K562 (cell line): ENCODE measurements around the gene NUDT12. TPM values are rescaled to one million over a fixed set of nuclear protein-coding genes. Genes with fewer than 3 reads are reported as not detected.

Source experiments
- ATAC-seq: fragments of 200-7000 bp; cut with Tn5 transposase; 3 replicates; pipeline ENCODE4 v1.9.1; 2020; ENCODE audit warnings: moderate library complexity
- BruUV-seq: library from RNA; stranded (reverse); fragments of 400-500 nt; replicated peaks from 2 replicates; lab custom pipeline; 2021; lab: Mats Ljungman, UMichigan
- CTCF ChIA-PET: fragments of 300-600 bp; formaldehyde crosslinking; extraction: SDS; loops from one replicate; lab custom pipeline; 2021; ENCODE audit warnings: low intra/inter-chr PET ratio; lab: Yijun Ruan, JAX
- POLR2A ChIA-PET: fragments of 300-600, 350-650 bp; sonication (Branson Sonifier 250); formaldehyde crosslinking; extraction: SDS; loops from one replicate; lab custom pipeline; 2021; ENCODE audit warnings: antibody characterized with exemption, inconsistent platforms; lab: Yijun Ruan, JAX
- DNase-seq, 4 experiments: peaks; one replicate each; pipeline versions ENCODE4 v3.0.0 to v3.0.0-alpha.2; 2011 to 2018; ENCODE audit warnings: low spot score in 3 of 4, mixed read lengths in 3 of 4; ENCODE audit errors: extremely low read depth in 1 of 4
- FAIRE-seq: peaks from 2 replicates; lab custom pipeline; 2011; peaks lifted over from hg19 to GRCh38; lab: Jason Lieb, UNC
- H2AFZ ChIP-seq: 2 replicates; pipeline ENCODE4 v1.6.0; 2011; ENCODE audit warnings: low read depth, low read length, control low read depth, inconsistent platforms
- H3K27ac ChIP-seq: fragments of 200-600 bp; 3 replicates; pipeline ENCODE4 v1.8.0; 2011; ENCODE audit warnings: low read depth, mild to moderate bottlenecking, control low read depth, inconsistent platforms, low read length, moderate library complexity, mixed read lengths; ENCODE audit errors: extremely low read depth
- H3K27me3 ChIP-seq, 2 experiments: fragments of 300-600 bp in 1 of 2; 2 replicates in 1 of 2; 3 replicates in 1 of 2; pipeline versions ENCODE4 v1.6.0 to v1.8.0; 2011; ENCODE audit warnings: inconsistent platforms in 2 of 2, low read length in 2 of 2, mild to moderate bottlenecking in 1 of 2, mixed read lengths in 1 of 2, moderate library complexity in 1 of 2; ENCODE audit not compliant: control insufficient read depth in 2 of 2, insufficient read depth in 2 of 2
- H3K36me3 ChIP-seq: fragments of 300-600 bp; 3 replicates; pipeline ENCODE4 v1.8.0; 2011; ENCODE audit warnings: mild to moderate bottlenecking, low read length, inconsistent platforms; ENCODE audit not compliant: control insufficient read depth, insufficient read depth
- H3K4me1 ChIP-seq, 2 experiments: fragments of 200-600 bp in 1 of 2; replicated peaks in 1 of 2; 2 replicates in 1 of 2; 3 replicates in 1 of 2; pipeline versions ENCODE4 v1.5.1 to v1.8.0; 2011; ENCODE audit warnings: inconsistent platforms in 2 of 2, low read length in 2 of 2, mild to moderate bottlenecking in 1 of 2, mixed read lengths in 1 of 2, moderate library complexity in 1 of 2; ENCODE audit not compliant: control insufficient read depth in 2 of 2, insufficient read depth in 2 of 2
- H3K4me2 ChIP-seq: 2 replicates; pipeline ENCODE4 v1.6.1; 2011; ENCODE audit warnings: low read length, control low read depth, inconsistent platforms, mixed read lengths; ENCODE audit not compliant: insufficient read depth
- H3K4me3 ChIP-seq: fragments of 200-600 bp; sonication (generic), shearing (Covaris generic); 2 replicates; pipeline ENCODE4 v1.5.1; 2016; ENCODE audit warnings: control low read depth, inconsistent platforms
- H3K79me2 ChIP-seq: fragments of 200-600 bp; 3 replicates; pipeline ENCODE4 v1.8.0; 2011; ENCODE audit warnings: low read length, inconsistent platforms; ENCODE audit not compliant: control insufficient read depth, insufficient read depth
- H3K9ac ChIP-seq, 2 experiments: 2 replicates each; pipeline versions ENCODE4 v1.6.0 to v1.6.1; 2011; ENCODE audit warnings: low read depth in 2 of 2, low read length in 2 of 2, control low read depth in 1 of 2, inconsistent platforms in 1 of 2, mild to moderate bottlenecking in 1 of 2, mixed read lengths in 1 of 2; ENCODE audit not compliant: insufficient read depth in 1 of 2
- H3K9me1 ChIP-seq: one replicate; pipeline ENCODE4 v1.6.0; 2011; ENCODE audit warnings: inconsistent platforms, mild to moderate bottlenecking, low read length, moderate library complexity; ENCODE audit not compliant: control insufficient read depth, insufficient read depth
- H3K9me3 ChIP-seq: replicated peaks from 2 replicates; pipeline ENCODE4 v1.5.1; 2011; ENCODE audit warnings: low read depth, low read length, inconsistent platforms; ENCODE audit not compliant: control insufficient read depth, insufficient read depth
- H4K20me1 ChIP-seq: replicated peaks from 2 replicates; pipeline ENCODE4 v1.6.1; 2011; ENCODE audit warnings: low read length, inconsistent platforms, mixed read lengths; ENCODE audit not compliant: control insufficient read depth, insufficient read depth
- BCOR ChIP-seq: fragments of 450-650 bp; IDR thresholded peaks from 2 replicates; pipeline ENCODE4 v1.6.1; 2016
- CBFB ChIP-seq: sonication (generic); formaldehyde crosslinking; IDR thresholded peaks from 2 replicates; pipeline ENCODE4 v1.4.0; 2020; ENCODE audit warnings: mild to moderate bottlenecking, missing genetic modification reagents
- CEBPG ChIP-seq, 3 experiments: fragments of 200-800 bp in 1 of 3; sonication (Bioruptor generic) in 1 of 3; sonication (generic) in 1 of 3; formaldehyde crosslinking in 1 of 3; IDR thresholded peaks in 2 of 3; conservative IDR thresholded peaks in 1 of 3; 2 replicates each; pipeline versions ENCODE4 v1.6.1 to v1.8.0; 2016 to 2022; ENCODE audit warnings: missing compliant biosample characterization in 2 of 3, missing genetic modification characterization in 2 of 3, mild to moderate bottlenecking in 1 of 3, missing genetic modification reagents in 1 of 3
- KDM4B ChIP-seq, 2 experiments: fragments of 450-650 bp in 1 of 2; sonication (generic) in 1 of 2; IDR thresholded peaks; 2 replicates each; pipeline ENCODE4 v1.6.1; 2016 to 2017; ENCODE audit warnings: borderline replicate concordance in 2 of 2, antibody characterized with exemption in 1 of 2, low read depth in 1 of 2, mild to moderate bottlenecking in 1 of 2
- KLF13 ChIP-seq: fragments of 450-650 bp; IDR thresholded peaks from 2 replicates; pipeline ENCODE4 v1.6.1; 2016; ENCODE audit warnings: missing genetic modification characterization, low read depth, mild to moderate bottlenecking, missing compliant biosample characterization, moderate library complexity, borderline replicate concordance
- LEF1 ChIP-seq: fragments of 450-650 bp; IDR thresholded peaks from 2 replicates; pipeline ENCODE4 v1.6.1; 2016; ENCODE audit warnings: mild to moderate bottlenecking
- MYC ChIP-seq, 2 experiments: fragments of 250-450 bp in 1 of 2; sonication (Bioruptor Pico) in 1 of 2; IDR thresholded peaks; 2 replicates each; pipeline versions ENCODE4 v1.5.1 to v1.6.1; 2012 to 2021; ENCODE audit warnings: low read depth in 2 of 2, borderline replicate concordance in 1 of 2, improper control_type of control experiment in 1 of 2, low read length in 1 of 2, mild to moderate bottlenecking in 1 of 2, moderate library complexity in 1 of 2
- NELFE ChIP-seq: IDR thresholded peaks from 2 replicates; pipeline ENCODE4 v1.6.1; 2011; ENCODE audit warnings: mild to moderate bottlenecking; ENCODE audit not compliant: insufficient read depth, insufficient read length
- PHF20 ChIP-seq: fragments of 450-650 bp; IDR thresholded peaks from 2 replicates; pipeline ENCODE4 v1.6.1; 2018; ENCODE audit not compliant: partially characterized antibody
- POLR2H ChIP-seq: IDR thresholded peaks from 2 replicates; pipeline ENCODE4 v1.6.1; 2016; ENCODE audit warnings: missing genetic modification characterization, low read depth, mild to moderate bottlenecking, control low read depth, missing compliant biosample characterization, moderate library complexity
- POLR3A ChIP-seq: IDR thresholded peaks from 2 replicates; pipeline ENCODE4 v1.6.1; 2011; ENCODE audit warnings: borderline replicate concordance, mild to moderate bottlenecking, moderate library complexity; ENCODE audit not compliant: insufficient read length, insufficient read depth; ENCODE audit errors: extremely low read depth
- PURB ChIP-seq: sonication (generic); formaldehyde crosslinking; IDR thresholded peaks from 2 replicates; pipeline ENCODE4 v1.9.0; 2021; ENCODE audit warnings: low read depth, mild to moderate bottlenecking, missing genetic modification reagents
- RAD51 ChIP-seq: fragments of 450-650 bp; IDR thresholded peaks from 2 replicates; pipeline ENCODE4 v1.7.1; 2016; ENCODE audit warnings: low read depth, mild to moderate bottlenecking, borderline replicate concordance
- SETDB1 ChIP-seq: IDR thresholded peaks from one replicate; pipeline ENCODE4 v1.6.1; 2012; ENCODE audit warnings: low read length, control low read depth, inconsistent platforms
- SMARCB1 ChIP-seq: IDR thresholded peaks from 2 replicates; pipeline ENCODE4 v1.6.1; 2011; ENCODE audit warnings: improper control_type of control experiment, low read depth; ENCODE audit not compliant: insufficient read length
- YBX1 ChIP-seq: fragments of 450-650 bp; IDR thresholded peaks from 2 replicates; pipeline ENCODE4 v1.7.1; 2016; ENCODE audit warnings: mild to moderate bottlenecking
- ZNF263 ChIP-seq: sonication (generic); formaldehyde crosslinking; IDR thresholded peaks from 2 replicates; pipeline ENCODE4 v1.8.0; 2022; ENCODE audit warnings: mild to moderate bottlenecking, missing genetic modification reagents, borderline replicate concordance
- ZNF311 ChIP-seq: fragments of 250-450 bp; sonication (Bioruptor Pico); IDR thresholded peaks from 2 replicates; pipeline ENCODE4 v1.4.0; 2020; ENCODE audit warnings: mild to moderate bottlenecking, moderate library complexity
- ZNF830 ChIP-seq: fragments of 250-450 bp; sonication (Bioruptor Pico); IDR thresholded peaks from 2 replicates; pipeline ENCODE4 v1.5.0; 2021; ENCODE audit warnings: mild to moderate bottlenecking
- WGBS: fragments of 100-300 bp; shearing (Covaris generic); methylation state at CpG from one replicate; pipeline ENCODE4 v1.1.6; 2016; ENCODE audit warnings: low coverage, mixed read lengths; ENCODE audit not compliant: insufficient coverage; ENCODE audit errors: missing lambda C conversion rate; 5-methylcytosine and 5-hydroxymethylcytosine counted together
- in situ Hi-C: fragments of 300-500 bp; cut with MboI; formaldehyde crosslinking; loops from 4 replicates; pipeline ENCODE4 v1.15.0; 2018; ENCODE audit warnings: inconsistent platforms, mixed read lengths
- intact Hi-C: fragments of 100-400 bp; cut with micrococcal nuclease; formaldehyde crosslinking; loops from 2 replicates; pipeline ENCODE4 v1.14.2; 2022
- polyA plus RNA-seq, 8 experiments: library from polyadenylated mRNA; depleted of rRNA in 4 of 8; stranded (reverse) in 5 of 8; unstranded in 3 of 8; fragments of >200 nt; fragmentation: Nextera tagmentation in 2 of 8; fragmentation: Illumina TruSeq in 1 of 8; extraction: Ambion mirVana in 2 of 8; extraction: Trizol in 1 of 8; gene quantifications; 2 replicates each; pipeline versions ENCODE4 v1.2.1 to v1.2.3, GENCODE V29; 2011 to 2014; ENCODE audit warnings: inconsistent platforms in 1 of 8, missing spikeins in 1 of 8
- total RNA-seq, 7 experiments: library from RNA; depleted of rRNA in 6 of 7; stranded (reverse); fragments of >200 nt in 6 of 7; fragmentation: Illumina TruSeq in 2 of 7; extraction: Trizol in 2 of 7; gene quantifications; 2 replicates each; pipeline versions ENCODE4 v1.2.1 to v1.2.3, GENCODE V29; 2011 to 2021; ENCODE audit warnings: low replicate concordance in 1 of 7
- TF ChIP-seq, protein P1 (sequence below): sonication (generic); formaldehyde crosslinking; IDR thresholded peaks from 2 replicates; pipeline ENCODE4 v1.8.1; 2022; ENCODE audit warnings: missing genetic modification reagents

Gene NUDT12
- total and polyA plus RNA-seq, 9 of the 15 experiments (the other 6 are each of a cell fraction or from before 2014, with no cell fraction given): 10.9 to 27.2 (median 18.5) TPM

DNA sequence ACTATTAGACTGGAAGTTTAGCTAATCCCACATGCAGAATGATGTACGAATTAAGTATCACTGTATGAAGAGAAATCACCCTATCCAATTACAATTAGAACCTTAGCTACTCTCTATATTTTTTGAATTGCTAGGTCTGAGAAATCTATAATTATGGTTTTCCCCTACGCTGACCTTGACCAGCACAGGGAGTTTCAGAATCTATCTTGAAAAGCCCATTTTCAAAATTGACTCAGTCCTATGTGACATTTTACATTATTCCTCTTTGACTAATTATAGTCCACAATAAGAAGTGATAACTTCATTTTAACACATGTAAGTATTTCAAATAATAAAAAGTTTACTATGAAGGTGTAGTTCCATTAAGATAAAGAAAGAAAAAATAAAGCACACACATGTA, 21.5 kb downstream of the NUDT12 start (continued):
- TF ChIP-seq, protein P1, sequence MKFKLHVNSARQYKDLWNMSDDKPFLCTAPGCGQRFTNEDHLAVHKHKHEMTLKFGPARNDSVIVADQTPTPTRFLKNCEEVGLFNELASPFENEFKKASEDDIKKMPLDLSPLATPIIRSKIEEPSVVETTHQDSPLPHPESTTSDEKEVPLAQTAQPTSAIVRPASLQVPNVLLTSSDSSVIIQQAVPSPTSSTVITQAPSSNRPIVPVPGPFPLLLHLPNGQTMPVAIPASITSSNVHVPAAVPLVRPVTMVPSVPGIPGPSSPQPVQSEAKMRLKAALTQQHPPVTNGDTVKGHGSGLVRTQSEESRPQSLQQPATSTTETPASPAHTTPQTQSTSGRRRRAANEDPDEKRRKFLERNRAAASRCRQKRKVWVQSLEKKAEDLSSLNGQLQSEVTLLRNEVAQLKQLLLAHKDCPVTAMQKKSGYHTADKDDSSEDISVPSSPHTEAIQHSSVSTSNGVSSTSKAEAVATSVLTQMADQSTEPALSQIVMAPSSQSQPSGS: no peak
- no peak for TF ChIP-seq NELFE
- TF ChIP-seq BCOR: no peak

DNA sequence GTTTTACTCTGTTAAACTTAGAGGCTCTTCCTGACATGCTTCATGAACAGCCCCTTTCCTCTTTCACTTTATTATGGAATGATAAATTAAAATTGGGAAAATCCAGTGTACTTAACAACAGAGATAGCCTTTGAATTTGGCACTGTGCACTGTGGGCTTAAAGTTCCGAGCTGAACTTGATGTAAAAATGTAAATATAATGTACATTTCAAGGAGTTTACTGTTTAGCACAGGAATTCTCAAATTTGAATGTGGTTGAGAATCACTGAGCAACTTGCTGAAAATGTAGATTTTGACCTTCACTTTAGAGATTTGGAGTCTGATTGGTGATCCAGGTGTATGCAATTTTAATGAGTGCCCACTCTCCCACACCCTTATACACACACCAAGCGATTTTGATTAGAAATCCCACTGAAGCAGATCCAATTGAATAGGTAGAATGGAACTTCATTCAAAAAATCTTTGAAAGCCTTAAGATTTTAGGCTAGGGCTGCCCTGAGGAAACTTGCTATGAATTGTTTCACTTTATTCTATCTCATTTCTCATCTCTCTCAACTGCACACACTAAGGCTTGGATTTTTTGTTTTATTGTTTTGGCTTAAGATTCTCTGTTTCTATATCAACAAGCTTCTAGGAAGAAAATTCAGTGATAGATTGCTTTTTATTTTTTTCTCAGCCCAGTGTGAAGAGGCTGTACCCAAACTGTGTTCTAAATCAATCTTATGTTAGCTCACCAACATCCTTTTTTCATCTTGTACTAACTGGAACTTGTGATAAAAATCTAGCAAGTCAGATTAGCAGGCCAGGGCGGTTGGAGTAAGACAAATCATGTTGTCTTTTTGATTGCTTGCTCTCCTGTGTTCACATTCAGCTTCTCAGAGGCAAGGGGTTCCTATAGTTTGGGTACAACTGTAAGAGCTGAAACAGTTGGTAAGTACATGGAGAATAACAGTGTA, 22.9 kb downstream of the NUDT12 start:
- H3K9me3 ChIP-seq: no peaks in the 10 kb centered on the region
- BruUV-seq: no TSS peak
- no peaks in the 10 kb centered on the region for H3K79me2 ChIP-seq
- no peak overlapping the region for H3K27ac ChIP-seq
- no peaks in the 10 kb centered on the region for H3K4me1 ChIP-seq
- CTCF ChIA-PET: no interaction called here
- no peak overlapping the region for H3K9ac ChIP-seq
- in situ Hi-C loops (no loop called here), intact Hi-C loops (no loop called here)
- H2AFZ ChIP-seq: no peak overlapping the region
- no peaks in the 10 kb centered on the region for H3K27me3 ChIP-seq
- DNase-seq (no peak), ATAC-seq (no peak), FAIRE-seq (no peak)
- no peaks in the 10 kb centered on the region for H3K36me3 ChIP-seq
- no peak overlapping the region for H3K4me2 ChIP-seq
- H3K9me1 ChIP-seq: no peaks in the 10 kb centered on the region
- POLR2A ChIA-PET: no interaction called here
- H3K4me3 ChIP-seq: no peak overlapping the region
- 3% methylated on average over 3 of the region's 3 CpGs for WGBS
- no peaks in the 10 kb centered on the region for H4K20me1 ChIP-seq
- TF ChIP-seq KLF13 (tag): no peak
- no peak for TF ChIP-seq KDM4B (IDR thresholded peaks at IDR 0.05; ENCODE audit: borderline replicate concordance in 2 of 2, low read depth in 1 of 2)
- TF ChIP-seq RAD51: no peak
- TF ChIP-seq MYC (IDR thresholded peaks at IDR 0.05; ENCODE audit: low read depth, low read length): no peak
- no peak for TF ChIP-seq MYC (CRISPR knock-in tag; IDR thresholded peaks at IDR 0.05; ENCODE audit: borderline replicate concordance, low read depth)
- TF ChIP-seq PURB (CRISPR knock-in tag): no peak
- no peak for TF ChIP-seq POLR2H (tag)
- no peak for TF ChIP-seq ZNF263 (CRISPR knock-in tag)
- no peak for TF ChIP-seq POLR3A
- TF ChIP-seq CEBPG (CRISPR knock-in tag; IDR thresholded peaks at IDR 0.05): no peak
- TF ChIP-seq CEBPG (tag; conservative IDR thresholded peaks at IDR 0.05 in 1 of 2, IDR thresholded peaks at IDR 0.05 in 1 of 2): no peak
- no peak for TF ChIP-seq ZNF830 (CRISPR knock-in tag)
- no peak for TF ChIP-seq SMARCB1
- no peak for TF ChIP-seq PHF20
- TF ChIP-seq SETDB1: no peak
- TF ChIP-seq ZNF311 (CRISPR knock-in tag): no peak
- TF ChIP-seq LEF1: no peak
- TF ChIP-seq YBX1: no peak
- no peak for TF ChIP-seq CBFB (CRISPR knock-in tag)
